Raji (cell line): ENCODE results near the gene MYL7.

ENCODE experiments used
- POLR2A ChIP-seq: IDR thresholded peaks from 2 replicates; pipeline ENCODE4 v1.6.1; 2011; ENCODE audit warnings: low read depth, low read length, control low read depth; ENCODE audit not compliant: insufficient read depth

The MYL7 gene

DNA sequence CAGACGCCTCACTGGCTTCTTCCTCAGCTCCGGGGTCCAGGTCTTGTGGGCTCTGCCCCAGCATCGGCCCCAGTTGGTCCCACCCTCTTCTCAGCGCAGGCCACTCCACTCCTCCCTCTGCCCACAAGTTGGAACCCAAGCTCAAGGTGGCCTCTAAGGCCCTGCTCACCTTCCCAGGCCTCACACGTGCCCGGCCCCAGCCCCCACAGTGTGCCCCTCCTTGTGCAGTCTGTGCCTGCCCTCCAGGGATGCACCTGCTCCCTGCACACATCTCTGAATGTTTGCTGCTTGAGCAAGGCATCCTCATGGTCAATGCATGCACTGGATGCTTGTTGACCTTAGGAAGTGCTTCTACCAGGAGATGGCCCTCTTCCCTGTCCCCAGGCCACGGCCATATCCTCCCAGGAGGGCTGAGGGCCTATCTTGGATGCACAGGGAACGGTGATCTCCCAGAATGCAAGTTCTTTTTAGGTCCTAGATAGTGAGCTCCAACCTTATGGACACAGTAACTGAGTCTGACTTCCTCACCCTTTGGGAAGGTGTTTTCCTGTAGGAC is 44.7 kb downstream of the MYL7 start:
- no peak; the same call in 1 of the 2 replicates for TF ChIP-seq POLR2A

DNA sequence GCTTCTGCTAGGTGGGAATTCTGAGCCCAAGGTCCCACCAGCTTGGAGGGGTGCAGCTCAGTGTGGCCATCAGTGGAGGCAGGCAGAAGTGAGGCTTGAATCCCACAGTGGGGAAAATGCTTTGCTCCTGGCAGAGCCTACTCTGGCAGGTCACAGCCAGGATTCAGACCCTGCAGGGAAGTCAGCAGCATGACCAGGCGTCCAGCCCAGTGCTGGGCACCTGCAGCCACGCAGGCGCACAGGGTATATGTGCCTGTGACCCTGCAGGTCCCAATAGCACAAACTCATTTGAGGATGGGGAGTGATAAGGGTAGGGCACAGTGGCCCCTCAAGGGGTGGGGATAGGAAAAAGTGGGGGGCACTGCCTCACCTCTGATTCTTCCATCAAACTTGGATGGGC is 45.4 kb downstream of the MYL7 start:
- no peak for TF ChIP-seq POLR2A

DNA sequence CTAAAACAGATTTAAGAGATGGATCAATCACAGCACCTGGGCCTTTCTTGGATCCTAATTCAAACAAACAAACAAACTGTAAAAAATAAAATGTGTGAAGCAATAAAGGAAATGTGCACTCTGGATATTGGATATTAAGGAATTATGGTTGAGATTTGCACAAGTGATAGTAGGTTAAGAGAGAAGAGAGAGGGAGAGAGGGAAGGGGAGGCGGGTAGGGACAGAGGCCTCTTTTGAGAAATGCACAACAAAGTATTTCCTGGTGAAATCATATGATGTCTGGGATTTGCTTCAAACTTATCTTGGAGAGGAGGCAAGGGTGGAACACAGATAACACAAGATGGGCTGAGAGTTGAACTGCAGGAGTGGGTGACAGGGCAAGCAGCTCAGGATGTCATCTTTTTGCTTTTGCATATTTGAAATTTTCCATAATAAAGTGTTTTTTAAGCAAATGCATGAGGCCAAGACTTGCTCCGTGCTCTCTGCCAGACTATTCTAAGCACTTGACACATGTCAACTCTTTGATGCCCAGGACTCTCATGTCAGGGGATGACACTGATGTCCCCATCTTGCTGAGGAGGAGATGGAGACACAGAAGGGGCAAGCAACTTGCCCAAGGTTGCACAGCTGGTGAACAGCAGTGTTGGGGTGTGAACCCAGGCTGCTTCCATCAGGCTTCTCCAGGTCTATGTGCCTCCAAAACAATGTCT is 46.1 kb downstream of the MYL7 start:
- TF ChIP-seq POLR2A: peak; percentile 56

DNA sequence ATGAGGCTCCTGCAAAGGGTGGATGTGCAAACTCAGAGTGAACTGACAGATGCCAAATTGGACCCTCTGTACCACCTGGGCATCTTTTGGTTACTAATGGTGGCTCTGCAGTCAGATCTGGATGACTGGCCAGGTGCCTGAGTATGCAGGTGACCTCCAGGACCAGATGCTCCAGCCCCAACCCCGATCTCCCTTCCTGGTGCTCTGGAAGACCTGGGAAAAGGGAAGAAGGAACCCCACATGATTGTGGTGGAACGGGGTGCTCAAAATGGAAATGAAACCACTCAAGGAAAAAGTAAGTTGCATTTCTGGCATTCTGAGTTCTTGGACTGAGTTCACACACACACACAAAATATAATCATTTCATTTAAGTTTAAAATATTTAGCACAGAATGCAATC is 46.8 kb downstream of the MYL7 start:
- no peak for TF ChIP-seq POLR2A

DNA sequence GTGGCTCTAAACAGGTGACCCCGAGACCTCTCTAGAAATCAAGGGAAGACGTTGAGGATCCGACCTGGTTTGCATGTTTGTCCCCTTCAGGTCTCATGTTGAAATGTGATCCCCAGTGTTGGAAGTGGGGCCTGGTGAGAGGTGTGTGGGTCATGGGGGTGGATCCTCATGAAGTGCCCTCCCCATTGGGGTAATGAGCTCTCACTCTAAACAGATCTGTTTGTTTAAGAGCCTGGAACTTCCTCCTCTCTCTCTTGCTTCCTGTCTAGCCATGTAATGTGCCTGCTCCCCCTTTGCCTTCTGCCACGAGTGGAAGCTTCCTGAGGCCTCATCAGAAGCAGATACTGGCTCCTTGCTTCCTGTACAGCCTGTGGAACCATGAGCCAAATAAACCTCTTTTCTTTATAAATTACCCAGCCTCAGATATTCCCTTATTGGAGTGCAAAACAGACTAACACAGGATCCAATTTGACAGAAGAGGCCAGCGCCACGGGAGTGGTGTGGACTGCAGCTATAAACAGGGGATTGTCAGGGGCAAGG is 48.0 kb downstream of the MYL7 start:
- no peak for TF ChIP-seq POLR2A
